Activated CD4-positive, alpha-beta T cell treated with anti-CD3 and anti-CD28 coated beads for 36 hours (primary cell): ENCODE results near the gene NUP93. TPM values are rescaled to one million over a fixed set of nuclear protein-coding genes. Genes with fewer than 3 reads are reported as not detected.

Experiments
- ATAC-seq: fragments of 200-7000 bp; cut with Tn5 transposase; one replicate; pipeline ENCODE4 v1.10.0; 2021; ENCODE audit warnings: mild to moderate bottlenecking, moderate library complexity
- CTCF ChIA-PET: fragments of 350-600 bp; sonication (Branson Sonifier 250); formaldehyde crosslinking; loops from one replicate; lab custom pipeline; 2021; ENCODE audit warnings: antibody characterized with exemption; lab: Charles Lee
- POLR2A ChIA-PET: fragments of 350-600 bp; sonication (Branson Sonifier 250); formaldehyde crosslinking; loops from one replicate; lab custom pipeline; 2021; ENCODE audit warnings: antibody characterized with exemption, inconsistent platforms; lab: Charles Lee
- DNase-seq: peaks from one replicate; pipeline ENCODE4 v3.0.0-alpha.2; 2020
- H3K27ac Mint-ChIP-seq: one replicate; pipeline ENCODE4 v1.8.0; 2021; ENCODE audit warnings: mixed read lengths
- H3K27me3 Mint-ChIP-seq: one replicate; pipeline ENCODE4 v1.8.0; 2021; ENCODE audit warnings: mixed read lengths
- H3K36me3 Mint-ChIP-seq: one replicate; pipeline ENCODE4 v1.8.0; 2021; ENCODE audit warnings: low read depth, mixed read lengths
- H3K4me1 Mint-ChIP-seq: one replicate; pipeline ENCODE4 v1.8.0; 2021; ENCODE audit warnings: mixed read lengths
- H3K4me3 Mint-ChIP-seq: one replicate; pipeline ENCODE4 v1.8.0; 2021; ENCODE audit warnings: mild to moderate bottlenecking, moderate library complexity, mixed read lengths
- H3K9me3 Mint-ChIP-seq: one replicate; pipeline ENCODE4 v1.8.0; 2021; ENCODE audit warnings: low read depth, mixed read lengths
- intact Hi-C, 2 experiments: fragments of 100-400 bp; cut with DNase I in 1 of 2; cut with micrococcal nuclease in 1 of 2; formaldehyde crosslinking; loops; one replicate each; pipeline versions ENCODE4 v1.14.2 to v1.15.1; 2022 to 2024; cut with DNase I, micrococcal nuclease
- total RNA-seq, 2 experiments: library from RNA; stranded (reverse); gene quantifications; one replicate each; pipeline ENCODE4 v1.2.3, GENCODE V29; 2021

NUP93 gene
- total RNA-seq, 2 experiments from 2014 or later, result 131 to 154 TPM

DNA sequence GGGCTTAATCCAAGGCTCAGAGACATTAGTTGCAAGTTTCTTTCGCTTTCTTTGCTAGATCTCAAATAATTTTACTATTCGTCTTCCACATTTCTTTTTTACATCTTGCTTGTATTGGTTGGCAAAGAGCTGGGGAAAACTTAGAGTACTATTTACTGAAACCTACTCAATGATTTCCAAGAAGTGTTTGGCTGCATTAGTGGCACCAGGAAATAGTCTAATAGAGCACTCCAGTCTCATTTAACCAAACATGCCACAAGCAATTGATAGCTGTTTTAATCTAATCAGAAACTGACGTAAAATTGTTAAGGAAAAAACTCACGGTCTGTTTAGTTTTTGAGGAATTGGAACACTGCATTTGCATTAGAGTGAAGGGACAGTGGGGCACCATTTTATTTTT is 29.0 kb downstream of the NUP93 start:
- intact Hi-C loops, result no loop called here
- ChIA-PET POLR2A (no interaction called here), CTCF (no interaction called here)
- ATAC-seq (no peak), DNase-seq (no peak)
- H3K36me3 Mint-ChIP-seq, result peaks cover 42% of the 10 kb centered on the region
- no peaks in the 10 kb centered on the region for H3K9me3 Mint-ChIP-seq
- H3K4me1 Mint-ChIP-seq, result peaks cover 9% of the 10 kb centered on the region
- no peak overlapping the region for H3K27ac Mint-ChIP-seq
- H3K27me3 Mint-ChIP-seq, result no peaks in the 10 kb centered on the region
- H3K4me3 Mint-ChIP-seq, result no peak overlapping the region

DNA sequence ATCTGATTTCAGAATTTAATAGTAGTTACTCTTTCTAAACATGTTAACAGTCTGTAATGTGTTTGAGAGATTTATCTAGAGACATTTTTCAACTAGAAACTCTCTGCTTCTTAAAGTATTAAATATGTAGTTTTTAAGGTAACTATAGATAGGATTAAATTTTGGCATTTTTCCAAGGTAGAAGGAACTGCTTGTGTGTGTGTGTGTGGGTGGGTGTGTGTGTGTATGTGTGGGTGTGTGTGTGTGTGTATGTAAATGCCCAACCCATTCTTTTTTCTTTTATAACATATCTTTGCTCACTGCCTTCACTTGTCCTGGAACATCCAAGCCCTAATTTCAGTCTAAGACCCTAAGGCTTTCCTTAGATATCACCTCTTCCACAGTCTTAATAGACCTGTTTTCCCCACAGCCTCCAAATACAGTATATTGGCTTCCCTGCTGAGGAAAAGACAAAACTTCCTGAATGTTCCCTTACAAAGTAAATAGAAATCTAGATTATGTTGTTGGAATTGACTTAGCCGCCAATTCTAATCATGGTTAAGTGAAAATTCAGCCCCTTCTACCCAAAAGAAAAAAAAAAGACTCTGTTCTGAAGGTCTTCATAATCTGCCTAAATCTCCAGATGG is 33.5 kb downstream of the NUP93 start:
- Mint-ChIP-seq H3K9me3 (no peaks in the 10 kb centered on the region), H3K4me1 (peaks cover 6% of the 10 kb centered on the region), H3K36me3 (peaks cover 35% of the 10 kb centered on the region), H3K27me3 (no peaks in the 10 kb centered on the region), H3K4me3 (no peak overlapping the region), H3K27ac (no peak overlapping the region)
- DNase-seq (no peak), ATAC-seq (no peak)
- POLR2A ChIA-PET, result no interaction called here
- CTCF ChIA-PET, result interaction anchor here (1.0 kb wide), 1 partner anchor 26 kb away, joined by 4 read pairs; no protein-coding TSS in a partner anchor
- intact Hi-C loops, result no loop called here

DNA sequence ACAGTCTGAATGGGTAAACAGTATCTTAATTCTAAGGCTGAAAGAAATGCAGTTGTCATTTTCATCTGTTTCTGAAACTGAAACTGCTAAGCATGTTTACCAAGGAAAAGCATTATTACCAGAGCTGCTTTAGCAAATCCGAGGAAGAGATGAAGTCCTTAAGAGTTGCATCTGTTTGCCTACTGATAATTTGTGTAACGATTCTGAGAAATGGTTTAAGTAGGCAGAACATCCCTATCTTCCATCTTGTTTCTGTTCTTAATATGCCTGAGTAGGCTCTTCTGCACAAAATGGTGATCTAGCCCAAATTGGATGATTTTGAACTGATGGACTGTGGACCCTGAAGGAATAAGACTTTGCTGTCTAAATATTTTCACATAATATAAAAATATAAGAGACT is 34.9 kb downstream of the NUP93 start:
- H3K4me1 Mint-ChIP-seq, result peaks cover 6% of the 10 kb centered on the region
- no peaks in the 10 kb centered on the region for H3K27me3 Mint-ChIP-seq
- ATAC-seq (no peak), DNase-seq (no peak)
- H3K4me3 Mint-ChIP-seq, result no peak overlapping the region
- no peak overlapping the region for H3K27ac Mint-ChIP-seq
- no peaks in the 10 kb centered on the region for H3K9me3 Mint-ChIP-seq
- CTCF ChIA-PET, result interaction anchor here (0.6 to 1.1 kb wide), 3 partner anchors 28 to 302 kb away, joined by 3 to 4 read pairs (median 3); no protein-coding TSS in a partner anchor
- POLR2A ChIA-PET, result no interaction called here
- H3K36me3 Mint-ChIP-seq, result peaks cover 24% of the 10 kb centered on the region
- intact Hi-C loops, result no loop called here

DNA sequence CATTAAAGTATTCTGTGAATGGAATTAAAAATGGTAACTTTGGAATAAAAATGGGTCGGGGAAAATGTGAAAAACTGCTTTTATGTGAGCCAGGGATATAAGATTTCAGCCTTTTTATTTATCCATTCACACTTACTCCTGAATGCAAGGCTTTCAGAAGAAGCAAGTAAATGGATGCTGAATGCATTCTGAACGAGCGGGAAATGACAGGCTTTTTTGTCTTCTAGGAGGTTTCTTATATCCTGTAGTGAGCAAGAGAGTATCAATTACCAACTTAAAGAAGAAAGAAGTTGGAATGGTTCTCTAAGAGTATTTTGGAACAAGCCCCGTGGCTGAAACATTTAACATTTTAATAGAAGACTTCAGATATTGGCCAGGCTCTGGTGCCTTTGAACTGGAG is 36.0 kb downstream of the NUP93 start:
- peaks cover 12% of the 10 kb centered on the region for H3K4me1 Mint-ChIP-seq
- ChIA-PET CTCF (no interaction called here), POLR2A (no interaction called here)
- H3K27me3 Mint-ChIP-seq, result no peaks in the 10 kb centered on the region
- no peaks in the 10 kb centered on the region for H3K9me3 Mint-ChIP-seq
- no peak for ATAC-seq
- no peak overlapping the region for H3K4me3 Mint-ChIP-seq
- DNase-seq, result no peak
- no peak overlapping the region for H3K27ac Mint-ChIP-seq
- peaks cover 16% of the 10 kb centered on the region for H3K36me3 Mint-ChIP-seq
- intact Hi-C loops, result no loop called here

DNA sequence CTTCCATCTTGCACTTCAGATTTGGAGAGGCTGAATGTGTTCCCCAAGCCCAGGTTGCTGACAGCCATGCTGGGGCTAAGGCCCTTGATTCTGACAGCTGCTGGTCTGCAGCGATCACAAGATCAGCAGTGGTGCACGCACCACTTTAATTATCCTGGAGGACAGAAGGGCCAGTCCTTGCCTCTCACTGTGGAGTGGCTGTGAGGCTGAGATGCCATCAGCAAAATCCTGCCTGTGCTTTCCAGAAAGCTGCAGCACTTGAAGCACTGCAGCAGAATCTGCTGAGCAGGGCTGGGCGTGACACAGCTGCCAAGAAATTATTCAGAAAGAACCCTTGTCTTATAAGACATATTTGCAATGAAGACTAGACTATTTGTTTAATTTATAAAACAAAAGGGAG is 37.1 kb downstream of the NUP93 start:
- Mint-ChIP-seq H3K4me1 (peaks cover 23% of the 10 kb centered on the region), H3K36me3 (peaks cover 11% of the 10 kb centered on the region), H3K27me3 (no peaks in the 10 kb centered on the region), H3K9me3 (no peaks in the 10 kb centered on the region), H3K4me3 (no peak overlapping the region), H3K27ac (no peak overlapping the region)
- intact Hi-C loops, result no loop called here
- no peak for ATAC-seq
- ChIA-PET CTCF (interaction anchor here (0.7 kb wide), 1 partner anchor 316 kb away, joined by 3 read pairs; the partner anchor contains the start of gene OGFOD1), POLR2A (no interaction called here)
- no peak for DNase-seq

DNA sequence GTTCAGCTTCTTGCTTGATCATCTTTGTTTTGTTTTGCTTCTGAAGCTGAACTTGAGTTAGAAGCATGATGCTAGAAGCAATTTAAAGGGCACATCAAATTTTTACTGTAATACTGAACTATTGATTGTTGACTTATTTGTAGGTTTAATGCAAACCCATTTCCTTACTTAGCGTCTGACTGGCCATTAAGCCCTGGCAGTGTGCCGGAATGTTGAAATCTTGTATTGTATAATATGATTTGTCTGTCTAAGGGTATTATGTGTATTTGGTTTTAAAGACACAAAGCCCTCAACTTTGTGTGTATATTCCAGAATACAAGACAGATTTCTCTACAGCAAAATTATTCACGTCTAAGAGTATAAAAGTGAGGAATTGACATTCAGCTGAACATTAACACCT is 39.7 kb downstream of the NUP93 start:
- no peaks in the 10 kb centered on the region for H3K27me3 Mint-ChIP-seq
- ATAC-seq, result no peak
- no peak overlapping the region for H3K27ac Mint-ChIP-seq
- intact Hi-C loops, result no loop called here
- peaks cover 6% of the 10 kb centered on the region for H3K36me3 Mint-ChIP-seq
- DNase-seq, result no peak
- CTCF ChIA-PET, result interaction anchor here (0.6 to 1.6 kb wide), 4 partner anchors 8 to 872 kb away, joined by 3 to 4 read pairs (median 4); no protein-coding TSS in a partner anchor
- H3K4me1 Mint-ChIP-seq, result peaks cover 24% of the 10 kb centered on the region
- H3K4me3 Mint-ChIP-seq, result no peak overlapping the region
- POLR2A ChIA-PET, result interaction anchor here (0.6 kb wide), 1 partner anchor 39 kb away, joined by 5 read pairs; no protein-coding TSS in a partner anchor
- no peaks in the 10 kb centered on the region for H3K9me3 Mint-ChIP-seq

DNA sequence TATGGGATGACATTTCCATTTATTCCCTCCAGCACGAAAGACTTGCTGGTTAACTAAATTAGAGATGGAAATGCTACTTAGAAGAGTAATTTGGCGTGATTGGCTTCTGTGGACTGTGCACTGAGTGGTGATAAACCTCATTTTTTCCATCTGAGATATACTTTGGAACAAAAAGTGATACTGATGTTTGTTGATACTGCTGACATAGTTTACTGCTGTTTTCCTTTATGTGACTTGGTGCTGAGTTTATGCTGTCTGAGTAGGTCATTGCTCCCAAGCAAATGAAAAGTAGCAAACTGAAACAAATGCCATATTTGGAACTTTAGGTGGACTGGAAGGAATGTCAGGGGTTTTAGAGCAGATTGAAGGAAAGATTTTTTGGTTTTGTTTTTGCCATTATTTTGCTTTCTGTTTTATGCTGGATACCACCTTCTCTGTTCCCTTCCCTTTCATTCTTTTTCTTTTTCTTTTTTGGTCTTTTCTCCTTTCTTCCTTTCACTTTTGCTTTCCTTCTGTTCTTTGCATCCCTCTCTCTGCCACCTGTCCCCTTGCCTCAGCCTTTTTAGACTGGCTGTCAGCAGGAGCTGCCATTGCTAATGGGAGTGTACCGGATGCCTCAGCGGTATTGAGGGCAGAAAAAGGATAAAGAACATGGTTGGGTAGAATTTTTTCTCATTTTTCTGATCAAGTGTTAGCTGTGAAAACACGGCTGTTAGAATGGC is 41.8 kb downstream of the NUP93 start:
- Mint-ChIP-seq H3K4me3 (no peak overlapping the region), H3K9me3 (no peaks in the 10 kb centered on the region), H3K4me1 (peaks cover 23% of the 10 kb centered on the region), H3K27me3 (no peaks in the 10 kb centered on the region), H3K27ac (peak overlapping the region; percentile 16), H3K36me3 (no peaks in the 10 kb centered on the region)
- ChIA-PET POLR2A (no interaction called here), CTCF (interaction anchor here (0.9 to 1.1 kb wide), 2 partner anchors 11 to 24 kb away, joined by 3 read pairs; no protein-coding TSS in a partner anchor)
- intact Hi-C loops, result no loop called here
- ATAC-seq, result peak; percentile 66
- DNase-seq, result no peak

DNA sequence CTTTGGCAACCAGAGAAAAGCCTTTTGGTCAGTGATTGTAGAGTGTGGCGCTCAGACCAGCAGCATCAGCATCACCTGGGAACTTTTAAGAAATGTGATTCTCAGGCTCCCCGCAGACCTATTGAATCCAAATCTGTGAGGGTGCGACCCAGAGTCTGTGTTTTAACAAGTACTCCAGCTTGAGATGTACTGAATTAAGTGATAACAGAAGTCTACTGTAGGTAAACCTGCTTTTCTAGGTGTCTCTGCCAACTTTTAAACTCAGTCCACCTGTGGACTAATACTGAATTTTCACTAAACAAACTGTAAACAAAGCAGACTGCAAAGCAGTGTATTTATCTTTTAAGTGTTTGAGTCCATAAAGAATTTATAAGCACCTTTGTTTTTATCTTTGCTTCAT is 43.6 kb downstream of the NUP93 start:
- H3K27me3 Mint-ChIP-seq, result no peaks in the 10 kb centered on the region
- peaks cover 2% of the 10 kb centered on the region for H3K36me3 Mint-ChIP-seq
- H3K4me1 Mint-ChIP-seq, result peaks cover 30% of the 10 kb centered on the region
- H3K4me3 Mint-ChIP-seq, result no peak overlapping the region
- no peak overlapping the region for H3K27ac Mint-ChIP-seq
- DNase-seq, result no peak
- CTCF ChIA-PET, result no interaction called here
- intact Hi-C loops, result no loop called here
- H3K9me3 Mint-ChIP-seq, result no peaks in the 10 kb centered on the region
- POLR2A ChIA-PET, result no interaction called here
- ATAC-seq, result no peak

DNA sequence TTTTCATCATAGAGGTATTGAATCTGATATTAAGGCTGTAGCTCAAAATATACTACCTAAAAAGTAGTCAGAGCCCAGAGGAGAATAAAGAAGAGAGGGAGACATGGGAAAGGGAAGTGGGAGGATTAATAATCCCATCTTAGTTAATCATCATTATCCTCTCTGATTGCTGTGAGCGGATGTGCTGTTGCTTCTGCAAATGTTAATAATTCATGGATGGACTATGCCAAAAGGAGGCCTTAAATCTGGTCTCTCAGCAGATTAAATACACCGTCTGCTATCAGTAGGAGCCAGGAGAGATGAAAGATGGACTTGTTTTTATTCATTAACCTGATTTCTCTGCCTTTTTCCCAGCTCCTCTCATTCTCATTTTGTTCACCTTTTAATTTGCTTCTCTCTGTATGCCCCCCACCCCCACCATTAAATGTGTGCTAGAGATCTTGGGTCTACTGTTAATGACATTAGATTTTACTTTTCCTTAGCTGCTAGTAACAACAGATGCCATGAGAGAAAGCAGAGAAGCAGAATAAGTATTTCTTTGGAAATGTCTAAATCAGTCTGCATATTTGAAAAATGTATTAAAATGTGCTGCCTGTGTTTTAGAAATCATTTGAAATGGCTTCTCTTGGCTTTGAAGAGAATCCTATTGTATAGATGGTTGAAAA is 44.2 kb downstream of the NUP93 start:
- intact Hi-C loops, result no loop called here
- H3K27ac Mint-ChIP-seq, result no peak overlapping the region
- no peaks in the 10 kb centered on the region for H3K27me3 Mint-ChIP-seq
- H3K9me3 Mint-ChIP-seq, result no peaks in the 10 kb centered on the region
- peaks cover 31% of the 10 kb centered on the region for H3K4me1 Mint-ChIP-seq
- H3K4me3 Mint-ChIP-seq, result no peak overlapping the region
- H3K36me3 Mint-ChIP-seq, result peaks cover 2% of the 10 kb centered on the region
- ChIA-PET POLR2A (no interaction called here), CTCF (interaction anchor here (0.7 to 1.1 kb wide), 2 partner anchors 12 to 37 kb away, joined by 3 read pairs; no protein-coding TSS in a partner anchor)
- no peak for DNase-seq
- ATAC-seq, result no peak

DNA sequence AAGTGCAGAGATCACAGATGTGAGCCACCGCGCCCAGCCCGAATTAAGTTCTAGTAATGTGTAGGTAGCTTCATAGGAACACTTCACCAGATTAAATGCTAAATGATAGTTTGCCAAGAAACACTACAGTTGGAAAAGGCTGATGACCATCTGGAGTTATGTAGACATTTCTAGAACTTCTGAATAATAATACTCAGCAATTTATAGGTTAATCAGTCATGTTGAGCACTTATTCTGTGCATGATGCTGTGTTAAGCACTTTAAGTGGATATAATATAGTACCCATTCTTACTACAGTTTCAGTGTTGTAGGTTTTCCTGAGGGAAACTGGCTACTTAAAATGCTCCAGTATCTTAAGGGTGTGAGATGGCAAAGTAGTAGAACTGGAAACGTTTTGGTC is 45.2 kb downstream of the NUP93 start:
- ATAC-seq, result no peak
- intact Hi-C loops, result no loop called here
- no peak overlapping the region for H3K27ac Mint-ChIP-seq
- no peaks in the 10 kb centered on the region for H3K9me3 Mint-ChIP-seq
- no peak for DNase-seq
- ChIA-PET CTCF (interaction anchor here (1.1 kb wide), 1 partner anchor 11 kb away, joined by 3 read pairs; no protein-coding TSS in a partner anchor), POLR2A (no interaction called here)
- peaks cover 33% of the 10 kb centered on the region for H3K4me1 Mint-ChIP-seq
- no peaks in the 10 kb centered on the region for H3K27me3 Mint-ChIP-seq
- H3K4me3 Mint-ChIP-seq, result no peak overlapping the region
- H3K36me3 Mint-ChIP-seq, result peaks cover 2% of the 10 kb centered on the region

DNA sequence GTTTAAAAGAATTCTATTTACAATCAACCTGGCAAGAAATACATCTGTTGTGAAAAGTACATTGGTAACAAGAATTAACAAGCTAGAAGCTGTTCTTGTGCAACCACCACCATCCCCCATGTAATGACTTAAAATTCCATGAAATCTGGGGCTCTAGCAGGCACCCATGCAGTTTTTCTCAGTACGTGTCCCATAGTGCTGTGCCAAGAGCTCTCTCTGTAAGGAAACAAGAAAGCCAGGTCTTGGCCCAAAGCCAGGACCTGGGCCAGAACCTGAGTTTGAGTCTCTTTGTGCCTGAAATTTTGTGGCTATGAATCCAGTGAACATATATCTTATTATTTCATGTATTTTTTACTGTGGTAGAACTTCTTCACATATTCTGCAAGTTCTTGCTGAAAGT is 46.6 kb downstream of the NUP93 start:
- POLR2A ChIA-PET, result no interaction called here
- H3K9me3 Mint-ChIP-seq, result no peaks in the 10 kb centered on the region
- intact Hi-C loops, result no loop called here
- no peak overlapping the region for H3K27ac Mint-ChIP-seq
- CTCF ChIA-PET, result no interaction called here
- no peak for ATAC-seq
- peaks cover 2% of the 10 kb centered on the region for H3K36me3 Mint-ChIP-seq
- no peak for DNase-seq
- H3K4me1 Mint-ChIP-seq, result peaks cover 30% of the 10 kb centered on the region
- no peak overlapping the region for H3K4me3 Mint-ChIP-seq
- no peaks in the 10 kb centered on the region for H3K27me3 Mint-ChIP-seq
